ENCODE data around the gene NOL8. TPM values are rescaled to one million over a fixed set of nuclear protein-coding genes. Genes with fewer than 3 reads are reported as not detected.

The NOL8 gene
- total and polyA plus RNA-seq, 2 donors from 2014 or later = 10.8 to 32.4 TPM

- no peak for FAIRE-seq
- TF ChIP-seq CTCF (IDR thresholded peaks at IDR 0.05; ENCODE audit: borderline replicate concordance, extremely low read depth, insufficient read depth) = no peak
- peaks cover 2 to 9% (median 4%) of the 10 kb centered on the region in 3 donors for H3K36me3 ChIP-seq (ENCODE audit: control insufficient read depth in 2 of 3, insufficient read depth in 3 of 3, low read length in 3 of 3)
- H3K4me1 ChIP-seq (ENCODE audit: control insufficient read depth in 2 of 3, insufficient read depth in 2 of 3, low read depth in 1 of 3, low read length in 3 of 3) = peaks cover 0 to 15% (median 7%) of the 10 kb centered on the region in 3 donors
- no peaks in the 10 kb centered on the region for H3K27me3 ChIP-seq (ENCODE audit: control insufficient read depth, insufficient read depth, low read length)
- DNase-seq = no peak
- H3K4me3 ChIP-seq (ENCODE audit: low read length in 3 of 3) = no peak overlapping the region
- no peak overlapping the region for H3K27ac ChIP-seq (ENCODE audit: low read depth in 2 of 2, low read length in 2 of 2)
- intact Hi-C loops (cut with DNase I) = no loop called here
- H3K9me3 ChIP-seq (ENCODE audit: control insufficient read depth in 2 of 3, insufficient read depth in 1 of 3, low read length in 3 of 3) = no peaks in the 10 kb centered on the region
- no peak overlapping the region for H3K9ac ChIP-seq (ENCODE audit: low read length in 3 of 3)
These were observed 33.6 kb downstream of the NOL8 start for GRCh38 chr9:92291577-92291976.

DNA sequence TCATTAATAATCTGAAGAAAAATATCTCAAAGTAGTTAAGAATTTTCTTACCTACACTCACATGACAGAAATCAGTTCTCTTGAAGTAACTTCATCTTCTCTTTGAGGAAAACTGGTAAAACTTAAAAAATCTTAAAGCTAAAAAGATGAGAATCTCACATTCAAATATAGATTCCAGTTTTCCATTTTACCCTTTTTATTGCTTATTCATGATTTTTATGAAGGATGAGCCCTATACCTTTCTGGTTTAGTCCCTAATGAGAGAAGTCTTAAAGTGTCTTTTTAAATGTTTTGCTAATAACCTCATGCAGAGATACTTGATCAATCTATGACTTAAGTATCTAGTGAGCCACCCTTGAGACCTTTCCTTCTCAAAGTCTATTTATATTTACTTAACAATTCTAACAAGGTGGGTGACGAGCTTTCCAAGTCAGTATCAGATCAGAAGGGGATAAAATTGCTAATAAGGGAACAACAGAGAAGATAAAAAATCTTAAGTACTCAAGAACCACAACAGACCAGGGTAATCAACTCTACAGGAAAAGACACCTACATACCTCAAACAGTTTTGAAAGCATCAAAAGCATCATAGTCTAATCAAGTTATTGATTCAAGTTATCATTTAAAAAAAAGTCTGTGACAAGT lies 34.2 kb downstream of the NOL8 start:
- TF ChIP-seq CTCF (IDR thresholded peaks at IDR 0.05; ENCODE audit: borderline replicate concordance, extremely low read depth, insufficient read depth) = no peak

DNA sequence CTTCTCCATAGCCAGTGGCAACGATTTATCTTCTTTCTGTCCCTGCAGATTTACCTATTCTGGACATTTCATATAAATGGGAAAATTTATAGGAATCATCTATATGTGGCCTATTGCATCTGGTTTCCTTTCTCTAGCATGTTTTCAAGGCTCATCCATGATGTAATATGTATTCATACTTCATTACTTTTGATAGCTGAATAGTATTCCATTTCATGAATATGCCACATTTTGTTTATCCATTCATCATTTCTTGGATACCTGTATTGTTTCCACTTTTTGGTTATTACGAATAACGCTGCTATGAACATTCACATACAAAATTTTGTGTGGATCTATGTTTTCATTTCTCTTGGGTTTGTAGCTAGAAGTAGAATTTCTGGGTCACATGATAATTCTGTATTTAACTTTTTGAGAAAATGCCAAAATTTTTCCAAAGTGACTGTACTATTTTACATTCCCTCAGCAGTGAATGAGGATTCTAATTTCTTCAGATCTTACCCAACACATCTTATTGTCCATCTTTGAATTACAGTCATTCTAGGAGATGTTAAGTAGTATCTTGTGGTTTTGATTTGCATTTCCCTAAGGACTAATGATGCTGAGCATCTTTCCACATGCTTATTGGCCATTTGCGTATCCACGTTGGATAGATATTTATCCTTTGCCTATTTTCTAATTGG lies 35.3 kb downstream of the NOL8 start:
- H3K27me3 ChIP-seq (ENCODE audit: control insufficient read depth, insufficient read depth, low read length) = no peaks in the 10 kb centered on the region
- peaks cover 2 to 17% (median 4%) of the 10 kb centered on the region in 3 donors for H3K36me3 ChIP-seq (ENCODE audit: control insufficient read depth in 2 of 3, insufficient read depth in 3 of 3, low read length in 3 of 3)
- H3K27ac ChIP-seq (ENCODE audit: low read depth in 2 of 2, low read length in 2 of 2) = no peak overlapping the region
- DNase-seq (no peak), FAIRE-seq (no peak)
- TF ChIP-seq CTCF (IDR thresholded peaks at IDR 0.05; ENCODE audit: borderline replicate concordance, extremely low read depth, insufficient read depth) = no peak
- H3K9ac ChIP-seq (ENCODE audit: low read length in 3 of 3) = no peak overlapping the region
- H3K9me3 ChIP-seq (ENCODE audit: control insufficient read depth in 2 of 3, insufficient read depth in 1 of 3, low read length in 3 of 3) = no peaks in the 10 kb centered on the region
- peaks cover 0 to 15% (median 7%) of the 10 kb centered on the region in 3 donors for H3K4me1 ChIP-seq (ENCODE audit: control insufficient read depth in 2 of 3, insufficient read depth in 2 of 3, low read depth in 1 of 3, low read length in 3 of 3)
- H3K4me3 ChIP-seq (ENCODE audit: low read length in 3 of 3) = no peak overlapping the region
- intact Hi-C loops (cut with DNase I) = no loop called here

More for the DNA sequence above, 34.2 kb downstream of the NOL8 start:
- Histone ChIP-seq H3K36me3 (ENCODE audit: control insufficient read depth in 2 of 3, insufficient read depth in 3 of 3, low read length in 3 of 3) (peaks cover 2 to 9% (median 4%) of the 10 kb centered on the region in 3 donors), H3K4me3 (ENCODE audit: low read length in 3 of 3) (no peak overlapping the region), H3K9me3 (ENCODE audit: control insufficient read depth in 2 of 3, insufficient read depth in 1 of 3, low read length in 3 of 3) (no peaks in the 10 kb centered on the region), H3K4me1 (ENCODE audit: control insufficient read depth in 2 of 3, insufficient read depth in 2 of 3, low read depth in 1 of 3, low read length in 3 of 3) (peaks cover 0 to 15% (median 7%) of the 10 kb centered on the region in 3 donors), H3K27me3 (ENCODE audit: control insufficient read depth, insufficient read depth, low read length) (no peaks in the 10 kb centered on the region), H3K9ac (ENCODE audit: low read length in 3 of 3) (no peak overlapping the region), H3K27ac (ENCODE audit: low read depth in 2 of 2, low read length in 2 of 2) (no peak overlapping the region)
- DNase-seq (no peak), FAIRE-seq (no peak)
- intact Hi-C loops (cut with DNase I) = no loop called here

Measured in kidney (tissue), 14 donors.